GM19193 (cell line): ENCODE results near the gene GRM7.

ENCODE experiments used
- POLR2A ChIP-seq: IDR thresholded peaks from 4 replicates; pipeline ENCODE4 v1.6.1; 2011; ENCODE audit not compliant: insufficient read depth, insufficient read length; ENCODE audit errors: extremely low read depth

GRM7 gene

DNA sequence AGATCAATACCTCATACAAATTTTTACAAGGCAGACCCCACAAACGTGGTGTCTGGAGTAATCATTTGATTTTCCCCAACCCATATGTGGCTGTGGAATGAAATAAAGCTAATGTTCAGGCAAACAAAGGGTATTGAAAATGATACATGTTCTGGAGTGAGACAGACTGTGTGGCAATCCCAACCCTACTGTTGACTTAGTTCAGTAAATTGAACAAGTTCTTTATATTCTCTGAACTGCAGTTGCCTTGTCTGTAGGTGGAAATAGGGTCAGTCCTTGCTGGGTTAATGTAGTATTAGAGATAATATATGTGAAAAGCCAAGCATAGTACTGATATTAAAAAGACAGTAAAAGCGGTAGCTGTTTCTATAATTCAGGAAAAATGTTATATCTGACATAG is 69.0 kb downstream of the GRM7 start:
- no peak for TF ChIP-seq POLR2A

DNA sequence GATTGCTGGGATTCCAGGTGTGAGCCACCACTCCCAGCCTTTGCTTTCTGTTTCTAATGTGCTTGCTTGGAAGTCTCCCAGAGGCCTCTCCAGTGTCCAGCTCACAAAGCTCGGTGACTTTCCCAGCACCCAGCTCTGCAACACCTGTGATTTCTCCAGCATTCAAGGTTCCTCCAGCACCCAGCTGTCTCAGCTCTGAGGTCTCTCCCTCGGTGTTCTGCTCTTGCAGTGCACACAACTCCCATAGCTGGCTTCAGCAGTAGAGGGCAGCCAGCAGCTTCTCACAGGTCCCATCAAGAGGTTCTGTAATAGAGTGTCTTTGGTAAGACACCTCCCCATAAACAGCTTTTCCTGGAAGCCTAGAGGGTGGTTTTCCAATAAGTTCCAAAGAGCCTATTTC is 75.1 kb downstream of the GRM7 start:
- no peak for TF ChIP-seq POLR2A

DNA sequence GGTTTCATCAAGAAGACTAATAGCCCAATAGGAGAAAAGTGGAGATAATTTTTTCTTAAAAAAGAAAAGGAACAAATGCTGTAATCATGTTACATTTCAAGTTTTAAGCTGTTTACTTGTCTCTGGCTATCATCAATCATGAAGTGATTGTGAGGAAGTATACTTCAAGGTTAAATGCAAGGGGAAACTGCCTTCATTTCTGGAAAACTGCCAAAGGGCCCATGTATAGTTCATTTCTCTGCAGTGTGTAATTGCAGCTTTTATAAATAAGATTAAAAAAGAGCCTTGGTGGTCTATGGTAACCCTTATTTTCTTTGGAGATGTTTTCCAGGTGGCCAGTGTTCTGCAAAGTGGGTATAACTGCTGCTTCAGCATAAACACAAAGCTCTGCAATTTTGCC is 101.9 kb downstream of the GRM7 start:
- no peak for TF ChIP-seq POLR2A

DNA sequence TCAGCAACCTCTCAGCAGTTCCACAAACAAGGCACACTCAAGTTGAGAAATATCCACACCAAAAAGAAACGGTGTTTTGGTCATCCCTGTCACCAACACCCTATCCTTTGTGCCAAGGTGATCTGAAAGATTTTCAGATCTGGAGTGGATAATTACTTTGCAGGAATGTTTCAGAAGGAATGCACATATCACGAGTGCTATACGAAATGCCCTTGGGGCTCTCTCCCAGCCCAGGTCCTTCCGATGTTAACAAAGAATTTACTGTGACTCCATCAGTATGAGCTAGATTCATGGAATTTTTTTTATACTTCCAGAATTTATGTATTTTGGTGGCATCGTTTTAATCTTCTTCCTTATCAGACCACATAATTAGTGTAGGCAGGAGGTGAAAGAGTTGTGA is 105.0 kb downstream of the GRM7 start:
- TF ChIP-seq POLR2A: no peak

DNA sequence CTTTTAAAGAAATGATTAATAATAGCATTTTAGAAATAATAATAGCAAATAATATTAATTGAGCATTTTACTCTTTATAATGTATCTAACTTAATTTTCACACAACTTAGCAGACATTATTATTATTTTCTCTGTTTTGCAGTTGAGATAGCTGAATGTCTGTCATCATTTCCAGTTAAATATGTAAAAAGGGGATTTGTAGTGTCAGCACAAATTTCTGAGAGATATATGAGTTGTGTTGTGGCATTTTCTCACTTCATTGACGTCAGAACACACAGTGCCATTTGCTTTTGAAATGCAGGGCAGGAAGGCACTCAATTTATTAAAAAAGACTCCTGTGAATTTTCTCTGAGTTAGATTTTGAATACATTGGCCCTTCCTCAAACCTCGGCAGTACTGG is 111.0 kb downstream of the GRM7 start:
- no peak for TF ChIP-seq POLR2A

DNA sequence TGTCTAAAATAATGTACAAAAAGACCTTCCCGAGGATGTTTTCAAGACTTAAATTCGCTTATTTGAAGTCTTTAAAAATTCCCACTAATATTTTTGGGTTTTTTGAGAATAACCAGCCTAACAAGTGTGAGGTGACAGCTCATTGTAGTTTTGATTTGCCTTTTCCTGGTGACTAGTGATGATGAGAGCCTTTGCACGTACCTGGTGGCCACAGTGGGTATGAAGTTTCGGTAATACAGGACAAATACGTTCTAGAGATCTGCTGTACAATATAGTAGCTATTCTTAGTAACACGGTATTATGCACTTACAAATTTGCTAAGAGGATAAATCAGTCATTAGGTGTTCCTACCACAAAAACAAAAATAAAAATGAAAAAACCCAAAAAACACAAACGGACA is 124.9 kb downstream of the GRM7 start:
- no peak for TF ChIP-seq POLR2A

DNA sequence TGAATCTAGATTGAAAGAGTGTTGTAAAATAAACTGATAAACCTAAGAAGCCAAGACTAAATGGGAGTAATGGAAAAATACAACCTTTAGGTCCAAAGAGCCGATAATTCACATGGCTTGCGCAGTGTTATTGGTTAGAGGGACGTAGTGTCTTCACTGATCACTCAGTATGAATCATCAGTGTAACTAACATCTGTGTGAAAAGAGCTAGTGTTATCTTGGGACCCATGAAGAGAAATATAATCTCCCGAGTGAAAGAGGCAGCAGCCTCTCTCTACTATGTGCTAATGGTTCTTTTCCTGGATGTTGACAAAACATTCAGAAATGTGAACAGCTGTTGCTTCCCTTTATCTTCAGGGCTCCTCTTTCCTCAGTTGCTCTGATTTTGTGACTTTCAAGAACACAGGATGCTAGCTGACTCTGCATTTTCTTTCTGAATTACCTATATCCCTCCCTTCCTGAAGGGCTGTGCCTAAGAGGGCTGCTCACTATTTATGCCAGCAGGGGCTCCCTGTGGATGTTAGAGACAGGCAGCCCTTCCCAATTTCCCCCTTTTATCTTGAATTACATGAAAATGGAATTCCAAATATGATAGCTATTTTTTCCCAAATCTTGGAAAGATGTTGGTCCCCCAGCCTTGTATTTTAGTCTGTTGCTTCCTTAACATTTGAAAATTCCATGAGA is 128.8 kb downstream of the GRM7 start:
- TF ChIP-seq POLR2A: no peak

DNA sequence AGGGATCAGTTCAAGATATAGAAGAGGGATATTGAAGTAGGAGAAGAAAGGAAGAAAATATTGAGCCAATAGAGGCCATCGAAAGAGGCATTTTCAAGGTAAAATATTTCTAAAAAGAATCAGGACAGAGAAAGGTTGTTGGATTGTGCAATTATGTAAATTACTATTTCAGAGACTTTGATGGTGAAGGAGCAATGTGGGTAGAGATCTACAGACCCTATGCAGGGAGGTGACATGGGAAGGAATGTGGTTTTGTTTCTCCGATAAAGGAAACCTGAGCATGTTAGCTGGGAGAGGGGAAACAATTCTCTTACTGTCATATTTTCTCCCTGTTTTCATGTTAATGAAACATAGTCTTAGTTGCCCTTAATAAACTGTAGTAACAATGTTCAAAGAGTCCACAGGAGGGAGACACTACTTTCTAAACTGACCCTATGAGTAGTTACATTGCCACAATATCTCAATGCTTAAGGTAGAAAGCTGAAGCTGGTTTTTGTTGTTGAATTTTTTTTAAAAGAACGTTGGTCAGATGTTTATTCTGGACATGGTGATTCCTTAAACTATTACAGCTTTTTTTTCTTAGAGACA is 133.3 kb downstream of the GRM7 start:
- no peak for TF ChIP-seq POLR2A

DNA sequence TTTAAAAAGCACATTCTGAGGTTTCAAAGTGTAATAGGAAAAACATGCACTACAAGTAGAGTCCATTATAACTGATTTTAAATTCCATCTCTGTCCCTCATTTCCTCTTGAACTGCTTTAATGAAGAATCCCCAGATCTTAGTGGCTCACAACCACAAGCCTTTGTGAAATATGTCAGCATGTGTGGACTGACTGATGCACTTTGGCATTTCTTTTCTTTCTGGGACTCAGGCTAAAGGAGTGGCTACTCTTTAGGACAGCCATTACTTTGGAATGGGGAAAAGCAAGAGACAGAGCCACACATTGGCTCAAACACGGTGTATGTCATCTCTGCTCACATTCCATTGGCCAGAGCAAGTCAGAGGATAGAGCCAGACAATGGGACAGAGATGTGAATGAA is 139.6 kb downstream of the GRM7 start:
- no peak for TF ChIP-seq POLR2A

DNA sequence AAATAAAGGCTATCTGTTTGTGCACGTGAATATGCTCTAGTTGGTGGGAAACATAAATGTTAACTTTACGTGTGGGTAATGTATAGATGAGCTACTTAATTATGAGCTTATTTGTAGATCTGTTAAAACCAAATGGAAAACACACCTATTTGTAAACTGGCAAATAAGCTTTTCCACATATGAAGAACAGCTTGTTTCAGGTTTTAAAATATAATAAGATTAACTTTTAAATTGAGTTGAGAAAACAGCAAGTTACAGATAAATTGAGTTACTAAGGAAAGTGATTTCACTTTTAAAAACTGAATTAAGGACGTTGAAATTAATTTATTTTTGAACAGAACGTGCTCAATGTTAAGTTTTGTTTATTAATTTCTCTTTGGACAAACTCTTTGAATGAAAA is 140.5 kb downstream of the GRM7 start:
- no peak for TF ChIP-seq POLR2A

DNA sequence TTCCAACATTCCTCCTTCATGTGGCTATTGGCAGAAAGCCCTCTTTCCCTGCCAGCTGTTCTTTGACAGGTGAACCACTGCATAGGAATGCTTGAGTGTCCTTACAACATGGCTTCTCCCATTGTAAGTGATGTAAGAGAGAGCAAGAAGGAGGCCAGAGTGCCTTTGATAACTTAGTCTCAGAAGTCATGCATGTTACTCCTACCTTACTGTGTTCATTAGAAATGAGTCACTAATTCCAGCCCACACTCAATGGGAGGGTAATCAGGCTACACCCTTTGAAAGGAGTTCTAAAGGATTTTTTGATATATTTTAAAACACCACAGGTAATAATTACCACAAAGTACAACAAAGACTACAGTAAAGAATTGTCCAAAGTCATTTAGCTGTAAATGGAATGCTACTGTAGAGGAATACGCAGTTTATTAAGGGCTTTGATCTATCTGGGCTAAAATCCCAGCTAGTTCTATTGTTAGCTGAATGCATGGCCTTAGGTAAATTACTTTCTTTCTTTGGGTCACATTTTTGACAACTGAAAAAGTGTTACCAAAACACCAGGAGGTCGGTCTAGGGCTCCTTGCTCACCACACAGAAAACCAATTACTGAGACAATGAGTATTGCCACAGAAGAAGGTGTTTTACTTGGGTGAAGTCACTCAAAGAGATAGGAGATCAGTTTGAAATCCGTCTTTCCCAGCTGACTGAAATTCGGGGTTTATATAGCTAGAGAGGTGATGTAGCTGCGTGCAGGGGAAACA is 154.9 kb downstream of the GRM7 start:
- TF ChIP-seq POLR2A: no peak

DNA sequence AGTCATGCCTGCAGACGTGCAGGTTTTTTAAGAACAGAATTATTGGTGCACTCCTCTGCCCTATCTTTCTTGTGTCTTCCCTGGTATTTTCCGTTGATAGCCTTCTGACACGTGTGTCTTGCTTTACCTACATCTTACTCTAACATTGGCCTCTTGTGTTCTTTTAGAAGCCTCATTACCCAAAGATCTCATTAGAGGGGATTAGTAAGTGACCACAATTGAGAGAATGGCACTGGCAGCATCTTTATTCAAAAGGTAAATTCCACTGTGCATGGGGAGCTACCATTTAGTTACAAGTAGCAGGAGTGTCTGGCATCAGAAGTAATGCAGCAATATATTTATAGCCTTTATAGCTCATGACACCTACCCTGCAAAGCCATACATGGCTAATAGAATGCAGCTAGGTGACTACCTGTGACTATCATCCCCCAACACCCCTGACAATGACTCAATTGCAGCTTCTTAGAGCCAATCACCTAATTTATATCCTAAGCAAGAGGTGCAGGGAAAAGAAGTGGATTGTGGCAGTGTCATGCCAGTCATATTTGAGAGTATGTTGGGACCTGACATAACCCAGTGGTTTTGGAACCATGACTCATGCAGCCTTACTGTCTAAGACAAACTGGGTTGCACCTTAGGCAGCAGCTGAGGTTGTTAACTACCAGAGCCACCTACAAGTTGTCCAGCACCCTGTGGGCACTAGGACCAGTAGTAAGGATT is 164.8 kb downstream of the GRM7 start:
- TF ChIP-seq POLR2A: no peak

DNA sequence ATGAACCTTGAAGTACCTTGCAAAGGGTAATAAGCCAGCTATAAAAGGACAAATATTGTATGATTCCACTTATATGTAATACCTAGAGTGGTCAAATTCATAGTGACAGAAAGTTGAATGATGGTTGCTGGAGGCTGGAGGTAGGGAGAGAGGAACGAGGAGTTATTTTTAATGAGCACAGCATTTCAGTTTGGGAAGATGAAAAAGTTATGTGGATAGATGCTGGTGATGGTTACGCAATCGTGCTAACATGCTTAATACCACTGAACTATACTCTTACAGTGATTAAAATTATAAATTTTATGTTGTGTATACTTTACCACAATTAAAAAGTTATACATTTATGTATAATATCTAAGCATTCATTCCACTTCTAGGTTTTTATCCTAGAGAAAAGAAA is 168.6 kb downstream of the GRM7 start:
- no peak for TF ChIP-seq POLR2A

DNA sequence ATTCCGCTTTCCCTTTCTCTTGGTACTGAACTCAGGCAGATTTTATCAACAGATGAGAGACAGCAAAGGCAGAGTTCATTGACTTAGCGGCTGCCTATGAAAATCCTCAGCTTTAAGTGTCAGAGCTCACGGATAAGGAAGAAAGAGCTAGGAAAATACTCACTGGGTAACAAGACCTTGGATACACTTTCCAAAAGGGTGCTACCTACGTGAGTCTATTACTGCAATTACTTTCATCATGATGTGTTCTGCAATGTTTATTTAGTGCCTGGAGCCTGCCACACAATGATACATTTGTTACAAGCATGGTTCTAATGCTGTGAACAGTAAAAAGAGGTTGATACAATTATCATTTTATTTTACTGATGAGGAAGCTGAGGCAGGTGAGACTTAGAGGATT is 177.5 kb downstream of the GRM7 start:
- TF ChIP-seq POLR2A: no peak

DNA sequence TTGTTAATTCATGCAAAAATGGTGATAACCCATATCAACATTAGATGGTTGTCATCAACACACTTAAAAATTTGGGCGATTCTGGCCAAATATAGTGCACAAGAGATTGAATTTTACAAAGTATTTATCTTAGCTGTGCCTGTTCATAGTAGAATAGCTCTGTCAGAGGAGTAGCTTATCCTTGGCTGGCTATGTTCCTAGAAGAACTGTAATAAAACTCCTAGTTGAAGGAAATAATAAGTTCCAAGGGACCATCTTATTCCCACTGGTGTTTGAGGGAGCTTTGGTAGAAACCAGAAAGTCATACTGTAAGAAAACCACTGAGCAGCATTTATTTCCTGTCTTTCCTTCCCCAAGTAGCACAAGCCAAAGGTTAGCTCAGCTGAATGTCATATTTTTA is 201.8 kb downstream of the GRM7 start:
- no peak for TF ChIP-seq POLR2A
